Fibroblast of lung (primary cell): ENCODE data around the gene TOMM40. TPM values are rescaled to one million over a fixed set of nuclear protein-coding genes. Genes with fewer than 3 reads are reported as not detected.
A peak's percentile ranks its signal among the peaks of the same experiment; 100 is the strongest.

Experiments
- DNase-seq, 2 donors: peaks; one replicate each; pipeline versions ENCODE4 v3.0.0 to v3.0.0-alpha.2; 2010; ENCODE audit warnings: low read depth in 2 of 2
- H2AFZ ChIP-seq: 2 replicates; pipeline ENCODE4 v1.5.1; 2012; ENCODE audit warnings: low read length, control low read depth, inconsistent platforms
- H3K27ac ChIP-seq: 2 replicates; pipeline ENCODE4 v1.5.1; 2011; ENCODE audit warnings: low read length, control low read depth; ENCODE audit not compliant: insufficient read depth
- H3K27me3 ChIP-seq: 2 replicates; pipeline ENCODE4 v1.5.1; 2011; ENCODE audit warnings: mild to moderate bottlenecking, low read length; ENCODE audit not compliant: control insufficient read depth, insufficient read depth
- H3K36me3 ChIP-seq: 2 replicates; pipeline ENCODE4 v1.5.1; 2011; ENCODE audit warnings: low read length; ENCODE audit not compliant: control insufficient read depth, insufficient read depth
- H3K4me1 ChIP-seq: 2 replicates; pipeline ENCODE4 v1.5.1; 2011; ENCODE audit warnings: low read length; ENCODE audit not compliant: control insufficient read depth, insufficient read depth; ENCODE audit errors: extremely low read depth
- H3K4me2 ChIP-seq: 2 replicates; pipeline ENCODE4 v1.5.1; 2011; ENCODE audit warnings: low read length, control low read depth; ENCODE audit not compliant: insufficient read depth; ENCODE audit errors: extremely low read depth
- H3K4me3 ChIP-seq, 4 experiments: fragments of 200-600 bp in 1 of 4; sonication (generic) in 1 of 4; replicated peaks in 1 of 4; 2 replicates each; pipeline ENCODE4 v1.5.1; 2011 to 2016; ENCODE audit warnings: low read length in 4 of 4, low read depth in 3 of 4, mild to moderate bottlenecking in 3 of 4, control low read depth in 2 of 4, inconsistent platforms in 1 of 4, mixed read lengths in 1 of 4; ENCODE audit not compliant: insufficient read depth in 1 of 4; ENCODE audit errors: control extremely low read depth in 1 of 4
- H3K79me2 ChIP-seq: 2 replicates; pipeline ENCODE4 v1.5.1; 2012; ENCODE audit warnings: mild to moderate bottlenecking, low read length, inconsistent platforms; ENCODE audit not compliant: control insufficient read depth, insufficient read depth
- H3K9ac ChIP-seq: 2 replicates; pipeline ENCODE4 v1.5.1; 2011; ENCODE audit warnings: mild to moderate bottlenecking, low read length, control low read depth; ENCODE audit not compliant: insufficient read depth
- H3K9me3 ChIP-seq: 2 replicates; pipeline ENCODE4 v1.5.1; 2012; ENCODE audit warnings: low read depth, low read length; ENCODE audit not compliant: control insufficient read depth, insufficient read depth
- H4K20me1 ChIP-seq: 2 replicates; pipeline ENCODE4 v1.5.1; 2011; ENCODE audit warnings: low read length; ENCODE audit not compliant: control insufficient read depth, insufficient read depth; ENCODE audit errors: extremely low read depth
- EZH2 ChIP-seq: IDR thresholded peaks from 2 replicates; pipeline ENCODE4 v1.5.1; 2012; ENCODE audit warnings: low read length, control low read depth, mild to moderate bottlenecking; ENCODE audit errors: missing control alignments
- polyA plus RNA-seq, 2 donors: library from polyadenylated mRNA; depleted of rRNA in 1 of 2; stranded (reverse) in 1 of 2; unstranded in 1 of 2; fragments of >200 nt; gene quantifications; 2 replicates each; pipeline ENCODE4 v1.2.1, GENCODE V29; 2011 to 2012; ENCODE audit warnings: missing spikeins in 1 of 2
- total RNA-seq: library from RNA; depleted of rRNA; stranded (reverse); fragments of >200 nt; gene quantifications from 2 replicates; pipeline ENCODE4 v1.2.1, GENCODE V29; 2014
- TF ChIP-seq, protein P1 (sequence below), 2 donors: IDR thresholded peaks in 1 of 2; conservative IDR thresholded peaks in 1 of 2; 1 replicate in 1 of 2; 2 replicates in 1 of 2; pipeline ENCODE4 v1.5.1; 2011 to 2012; ENCODE audit warnings: low read length in 2 of 2, control low read depth in 1 of 2, inconsistent platforms in 1 of 2, low read depth in 1 of 2, mild to moderate bottlenecking in 1 of 2

The TOMM40 gene
- total and polyA plus RNA-seq, 2 donors (not counting 1 experiment from before 2014, with no cell fraction given), result 21.8 to 32.1 TPM

DNA sequence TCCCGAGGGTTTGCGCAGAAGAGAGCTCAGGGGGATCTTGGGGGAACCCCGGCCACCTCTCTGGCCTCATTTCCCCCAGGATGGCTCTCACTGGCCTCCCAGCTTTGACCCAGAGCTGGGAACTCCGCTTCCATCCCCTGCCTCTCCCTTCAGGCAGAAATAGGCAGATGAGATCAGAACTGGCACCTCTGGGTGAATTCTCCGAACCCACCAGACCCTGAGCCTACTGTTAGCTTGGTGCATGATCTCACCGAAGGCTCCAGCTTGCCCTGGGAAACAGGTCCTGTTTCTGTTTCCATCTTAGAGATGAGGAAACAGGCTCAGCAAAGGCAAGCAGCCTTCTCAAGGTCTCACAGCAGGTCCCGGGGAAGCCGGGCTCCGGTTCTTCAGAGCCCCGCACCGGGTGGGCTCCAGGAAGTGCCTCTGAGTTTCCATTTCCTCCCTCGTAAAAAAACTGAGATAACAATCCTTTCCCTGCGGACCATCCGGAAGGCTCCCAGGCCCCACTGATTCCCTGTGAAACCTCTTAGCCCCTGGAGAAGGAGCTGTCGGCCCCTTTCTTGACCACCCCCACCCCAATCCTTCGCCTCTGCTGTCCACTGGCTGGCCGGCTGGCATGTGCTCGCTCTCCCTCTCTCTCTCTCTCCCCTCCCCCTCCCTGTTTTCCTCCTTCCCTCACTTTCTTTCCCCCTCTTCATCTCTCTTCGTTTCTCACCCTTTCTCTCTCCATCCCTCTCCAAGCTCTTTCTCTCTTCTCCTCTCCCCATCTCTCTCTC is 42.8 kb upstream of the TOMM40 start:
- Histone ChIP-seq H3K4me1 (peaks cover 7% of the 10 kb centered on the region), H3K4me3 (peak overlapping the region; percentile 85 to 98 (median 92)), H3K27me3 (no peaks in the 10 kb centered on the region), H3K79me2 (peaks cover 65% of the 10 kb centered on the region), H3K4me2 (peak overlapping the region; percentile 99), H3K9me3 (no peaks in the 10 kb centered on the region), H4K20me1 (no peaks in the 10 kb centered on the region), H3K9ac (peak overlapping the region; percentile 99), H2AFZ (no peak overlapping the region), H3K27ac (peak overlapping the region; percentile 90), H3K36me3 (peaks cover 4% of the 10 kb centered on the region)
- TF ChIP-seq, protein P1, sequence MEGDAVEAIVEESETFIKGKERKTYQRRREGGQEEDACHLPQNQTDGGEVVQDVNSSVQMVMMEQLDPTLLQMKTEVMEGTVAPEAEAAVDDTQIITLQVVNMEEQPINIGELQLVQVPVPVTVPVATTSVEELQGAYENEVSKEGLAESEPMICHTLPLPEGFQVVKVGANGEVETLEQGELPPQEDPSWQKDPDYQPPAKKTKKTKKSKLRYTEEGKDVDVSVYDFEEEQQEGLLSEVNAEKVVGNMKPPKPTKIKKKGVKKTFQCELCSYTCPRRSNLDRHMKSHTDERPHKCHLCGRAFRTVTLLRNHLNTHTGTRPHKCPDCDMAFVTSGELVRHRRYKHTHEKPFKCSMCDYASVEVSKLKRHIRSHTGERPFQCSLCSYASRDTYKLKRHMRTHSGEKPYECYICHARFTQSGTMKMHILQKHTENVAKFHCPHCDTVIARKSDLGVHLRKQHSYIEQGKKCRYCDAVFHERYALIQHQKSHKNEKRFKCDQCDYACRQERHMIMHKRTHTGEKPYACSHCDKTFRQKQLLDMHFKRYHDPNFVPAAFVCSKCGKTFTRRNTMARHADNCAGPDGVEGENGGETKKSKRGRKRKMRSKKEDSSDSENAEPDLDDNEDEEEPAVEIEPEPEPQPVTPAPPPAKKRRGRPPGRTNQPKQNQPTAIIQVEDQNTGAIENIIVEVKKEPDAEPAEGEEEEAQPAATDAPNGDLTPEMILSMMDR (conservative IDR thresholded peaks at IDR 0.05 in 1 of 2, IDR thresholded peaks at IDR 0.05 in 1 of 2; ENCODE audit: low read depth in 1 of 2, low read length in 2 of 2), result no peak
- TF ChIP-seq EZH2, result no peak
- DNase-seq, result peak; percentile 50 to 57

DNA sequence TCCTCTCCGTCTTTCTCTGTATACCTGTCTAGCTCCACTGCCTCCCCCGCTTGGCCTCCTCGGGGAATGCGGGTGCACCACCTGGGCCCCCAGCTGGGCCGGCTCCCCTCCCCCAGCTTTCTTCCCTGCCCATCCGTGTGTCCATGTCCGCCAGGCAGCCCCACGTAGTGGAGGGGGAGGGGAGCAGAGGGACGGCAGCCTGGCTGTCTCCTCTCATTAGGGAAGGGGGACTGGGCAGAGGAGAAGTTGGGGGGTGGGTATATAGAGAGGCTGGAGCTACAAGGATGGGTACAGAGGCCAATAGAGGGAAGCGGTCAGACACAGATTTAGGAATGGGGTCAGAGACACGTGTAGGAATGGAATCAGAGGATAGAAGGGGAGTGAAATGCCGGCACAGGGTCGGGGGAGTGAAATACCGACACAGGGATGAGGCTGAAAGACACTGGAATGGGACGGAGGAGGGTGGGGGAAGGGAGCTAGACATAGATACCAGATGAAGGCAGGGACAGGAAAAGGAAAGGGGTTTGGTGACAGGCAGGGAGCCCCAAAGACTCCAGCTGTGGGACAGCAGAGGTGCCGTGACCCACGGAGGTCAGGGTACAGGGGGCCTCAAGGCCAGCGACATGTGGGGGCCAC is 42.1 kb upstream of the TOMM40 start:
- DNase-seq, result no peak
- H3K27me3 ChIP-seq, result no peaks in the 10 kb centered on the region
- peaks cover 4% of the 10 kb centered on the region for H3K36me3 ChIP-seq
- H2AFZ ChIP-seq, result no peak overlapping the region
- H3K4me3 ChIP-seq, result peak overlapping the region; percentile 85 to 98 (median 92)
- H3K9me3 ChIP-seq, result no peaks in the 10 kb centered on the region
- H3K27ac ChIP-seq, result peak overlapping the region; percentile 90
- H3K79me2 ChIP-seq, result peaks cover 69% of the 10 kb centered on the region
- peak overlapping the region; percentile 99 for H3K9ac ChIP-seq
- peaks cover 7% of the 10 kb centered on the region for H3K4me1 ChIP-seq
- peak overlapping the region; percentile 99 for H3K4me2 ChIP-seq
- TF ChIP-seq, protein P1 (conservative IDR thresholded peaks at IDR 0.05 in 1 of 2, IDR thresholded peaks at IDR 0.05 in 1 of 2; ENCODE audit: low read depth in 1 of 2, low read length in 2 of 2), result no peak
- no peak for TF ChIP-seq EZH2
- no peaks in the 10 kb centered on the region for H4K20me1 ChIP-seq

DNA sequence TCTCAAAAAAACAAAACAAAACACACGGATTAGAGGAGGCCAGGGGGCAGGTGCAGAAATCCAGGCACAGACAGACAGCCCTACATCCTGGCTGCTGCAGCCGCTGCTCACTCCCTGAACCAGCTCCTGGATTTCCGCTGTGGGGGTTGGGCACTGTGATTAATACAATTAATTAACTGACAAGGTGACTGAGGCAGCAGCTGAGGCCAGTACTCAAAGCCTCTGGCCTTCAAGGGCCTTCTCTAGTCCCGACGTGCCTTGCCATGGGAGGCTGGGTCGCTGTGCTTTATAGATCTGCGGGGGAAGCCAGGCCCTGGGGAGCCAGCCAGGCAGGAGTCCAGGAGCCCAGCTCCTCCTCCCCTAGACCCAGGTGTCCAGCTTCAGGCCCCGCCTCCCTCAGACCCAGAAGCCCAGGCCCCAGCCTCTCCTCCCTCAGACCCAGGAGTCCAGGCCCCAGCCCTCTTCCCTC is 40.4 kb upstream of the TOMM40 start:
- no peak overlapping the region for H2AFZ ChIP-seq
- peaks cover 4% of the 10 kb centered on the region for H3K36me3 ChIP-seq
- H3K4me2 ChIP-seq, result no peak overlapping the region
- peaks cover 3% of the 10 kb centered on the region for H3K4me1 ChIP-seq
- peaks cover 2% of the 10 kb centered on the region for H4K20me1 ChIP-seq
- H3K4me3 ChIP-seq, result no peak overlapping the region
- no peak overlapping the region for H3K9ac ChIP-seq
- no peak for DNase-seq
- no peak overlapping the region for H3K27ac ChIP-seq
- TF ChIP-seq, protein P1 (conservative IDR thresholded peaks at IDR 0.05 in 1 of 2, IDR thresholded peaks at IDR 0.05 in 1 of 2; ENCODE audit: low read depth in 1 of 2, low read length in 2 of 2), result no peak
- no peak for TF ChIP-seq EZH2
- no peaks in the 10 kb centered on the region for H3K9me3 ChIP-seq
- H3K27me3 ChIP-seq, result no peaks in the 10 kb centered on the region
- peaks cover 76% of the 10 kb centered on the region for H3K79me2 ChIP-seq
